Fibroblast of lung (primary cell): Measurements from ENCODE around the gene PLPP1. TPM values are rescaled to one million over a fixed set of nuclear protein-coding genes. Genes with fewer than 3 reads are reported as not detected.

ENCODE experiments used
- DNase-seq, 2 donors: peaks; one replicate each; pipeline versions ENCODE4 v3.0.0 to v3.0.0-alpha.2; 2010; ENCODE audit warnings: low read depth in 2 of 2
- H2AFZ ChIP-seq: 2 replicates; pipeline ENCODE4 v1.5.1; 2012; ENCODE audit warnings: low read length, control low read depth, inconsistent platforms
- H3K27ac ChIP-seq: 2 replicates; pipeline ENCODE4 v1.5.1; 2011; ENCODE audit warnings: low read length, control low read depth; ENCODE audit not compliant: insufficient read depth
- H3K27me3 ChIP-seq: 2 replicates; pipeline ENCODE4 v1.5.1; 2011; ENCODE audit warnings: mild to moderate bottlenecking, low read length; ENCODE audit not compliant: control insufficient read depth, insufficient read depth
- H3K36me3 ChIP-seq: 2 replicates; pipeline ENCODE4 v1.5.1; 2011; ENCODE audit warnings: low read length; ENCODE audit not compliant: control insufficient read depth, insufficient read depth
- H3K4me1 ChIP-seq: 2 replicates; pipeline ENCODE4 v1.5.1; 2011; ENCODE audit warnings: low read length; ENCODE audit not compliant: control insufficient read depth, insufficient read depth; ENCODE audit errors: extremely low read depth
- H3K4me2 ChIP-seq: 2 replicates; pipeline ENCODE4 v1.5.1; 2011; ENCODE audit warnings: low read length, control low read depth; ENCODE audit not compliant: insufficient read depth; ENCODE audit errors: extremely low read depth
- H3K4me3 ChIP-seq, 4 experiments: fragments of 200-600 bp in 1 of 4; sonication (generic) in 1 of 4; replicated peaks in 1 of 4; 2 replicates each; pipeline ENCODE4 v1.5.1; 2011 to 2016; ENCODE audit warnings: low read length in 4 of 4, low read depth in 3 of 4, mild to moderate bottlenecking in 3 of 4, control low read depth in 2 of 4, inconsistent platforms in 1 of 4, mixed read lengths in 1 of 4; ENCODE audit not compliant: insufficient read depth in 1 of 4; ENCODE audit errors: control extremely low read depth in 1 of 4
- H3K79me2 ChIP-seq: 2 replicates; pipeline ENCODE4 v1.5.1; 2012; ENCODE audit warnings: mild to moderate bottlenecking, low read length, inconsistent platforms; ENCODE audit not compliant: control insufficient read depth, insufficient read depth
- H3K9ac ChIP-seq: 2 replicates; pipeline ENCODE4 v1.5.1; 2011; ENCODE audit warnings: mild to moderate bottlenecking, low read length, control low read depth; ENCODE audit not compliant: insufficient read depth
- H3K9me3 ChIP-seq: 2 replicates; pipeline ENCODE4 v1.5.1; 2012; ENCODE audit warnings: low read depth, low read length; ENCODE audit not compliant: control insufficient read depth, insufficient read depth
- H4K20me1 ChIP-seq: 2 replicates; pipeline ENCODE4 v1.5.1; 2011; ENCODE audit warnings: low read length; ENCODE audit not compliant: control insufficient read depth, insufficient read depth; ENCODE audit errors: extremely low read depth
- EZH2 ChIP-seq: IDR thresholded peaks from 2 replicates; pipeline ENCODE4 v1.5.1; 2012; ENCODE audit warnings: low read length, control low read depth, mild to moderate bottlenecking; ENCODE audit errors: missing control alignments
- polyA plus RNA-seq, 2 donors: library from polyadenylated mRNA; depleted of rRNA in 1 of 2; stranded (reverse) in 1 of 2; unstranded in 1 of 2; fragments of >200 nt; gene quantifications; 2 replicates each; pipeline ENCODE4 v1.2.1, GENCODE V29; 2011 to 2012; ENCODE audit warnings: missing spikeins in 1 of 2
- total RNA-seq: library from RNA; depleted of rRNA; stranded (reverse); fragments of >200 nt; gene quantifications from 2 replicates; pipeline ENCODE4 v1.2.1, GENCODE V29; 2014
- TF ChIP-seq, protein P1 (sequence below), 2 donors: IDR thresholded peaks in 1 of 2; conservative IDR thresholded peaks in 1 of 2; 1 replicate in 1 of 2; 2 replicates in 1 of 2; pipeline ENCODE4 v1.5.1; 2011 to 2012; ENCODE audit warnings: low read length in 2 of 2, control low read depth in 1 of 2, inconsistent platforms in 1 of 2, low read depth in 1 of 2, mild to moderate bottlenecking in 1 of 2

Gene PLPP1
- total and polyA plus RNA-seq, 2 donors (not counting 1 experiment from before 2014, with no cell fraction given) = 73.5 to 76.8 TPM

DNA sequence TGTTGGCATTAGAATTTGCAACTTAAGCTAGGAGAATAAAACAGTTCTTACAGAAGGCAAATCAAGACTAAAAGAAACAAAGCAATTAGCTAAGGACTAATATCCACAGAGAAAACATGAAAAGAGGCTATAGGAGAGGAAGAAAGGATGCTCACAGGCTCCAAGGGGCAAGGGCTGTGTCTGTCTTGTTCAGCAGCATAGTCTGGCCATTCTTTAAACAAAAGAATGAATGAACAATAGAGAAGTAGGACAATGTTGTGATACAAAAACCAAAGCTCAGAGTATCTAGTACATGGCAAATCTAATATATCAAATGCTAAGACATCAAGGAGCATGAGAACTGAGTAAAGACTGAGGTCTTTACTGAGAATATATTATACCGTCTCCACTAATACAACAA is 39.5 kb downstream of the PLPP1 start:
- Histone ChIP-seq H3K4me3 (no peak overlapping the region), H3K27me3 (no peaks in the 10 kb centered on the region), H3K4me1 (no peaks in the 10 kb centered on the region), H3K9me3 (no peaks in the 10 kb centered on the region), H3K27ac (no peak overlapping the region), H3K36me3 (no peaks in the 10 kb centered on the region), H2AFZ (no peak overlapping the region), H4K20me1 (no peaks in the 10 kb centered on the region), H3K4me2 (no peak overlapping the region), H3K9ac (no peak overlapping the region), H3K79me2 (no peaks in the 10 kb centered on the region)
- DNase-seq = no peak
- TF ChIP-seq, protein P1, sequence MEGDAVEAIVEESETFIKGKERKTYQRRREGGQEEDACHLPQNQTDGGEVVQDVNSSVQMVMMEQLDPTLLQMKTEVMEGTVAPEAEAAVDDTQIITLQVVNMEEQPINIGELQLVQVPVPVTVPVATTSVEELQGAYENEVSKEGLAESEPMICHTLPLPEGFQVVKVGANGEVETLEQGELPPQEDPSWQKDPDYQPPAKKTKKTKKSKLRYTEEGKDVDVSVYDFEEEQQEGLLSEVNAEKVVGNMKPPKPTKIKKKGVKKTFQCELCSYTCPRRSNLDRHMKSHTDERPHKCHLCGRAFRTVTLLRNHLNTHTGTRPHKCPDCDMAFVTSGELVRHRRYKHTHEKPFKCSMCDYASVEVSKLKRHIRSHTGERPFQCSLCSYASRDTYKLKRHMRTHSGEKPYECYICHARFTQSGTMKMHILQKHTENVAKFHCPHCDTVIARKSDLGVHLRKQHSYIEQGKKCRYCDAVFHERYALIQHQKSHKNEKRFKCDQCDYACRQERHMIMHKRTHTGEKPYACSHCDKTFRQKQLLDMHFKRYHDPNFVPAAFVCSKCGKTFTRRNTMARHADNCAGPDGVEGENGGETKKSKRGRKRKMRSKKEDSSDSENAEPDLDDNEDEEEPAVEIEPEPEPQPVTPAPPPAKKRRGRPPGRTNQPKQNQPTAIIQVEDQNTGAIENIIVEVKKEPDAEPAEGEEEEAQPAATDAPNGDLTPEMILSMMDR (conservative IDR thresholded peaks at IDR 0.05 in 1 of 2, IDR thresholded peaks at IDR 0.05 in 1 of 2; ENCODE audit: low read depth in 1 of 2, low read length in 2 of 2) = no peak
- TF ChIP-seq EZH2 = no peak

DNA sequence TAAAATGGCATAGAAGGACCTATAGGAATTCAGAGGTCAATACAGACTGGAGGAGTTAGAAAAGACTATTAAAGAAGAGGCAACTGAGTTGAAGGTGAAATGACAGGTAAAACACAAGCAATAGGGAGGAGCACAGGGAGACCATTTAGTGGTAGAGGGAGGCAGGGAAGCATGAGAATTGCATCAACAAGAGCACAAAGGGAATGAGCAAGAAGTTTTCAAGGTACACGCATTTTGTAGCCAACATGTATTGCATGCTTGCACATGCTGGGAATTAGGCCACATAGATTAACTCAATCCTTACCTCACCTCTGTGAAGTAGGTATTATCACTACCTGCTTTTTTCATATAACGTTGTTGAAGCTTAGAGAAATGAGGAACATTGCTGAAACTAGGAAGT is 42.3 kb downstream of the PLPP1 start:
- no peak overlapping the region for H3K4me2 ChIP-seq
- no peak for TF ChIP-seq EZH2
- TF ChIP-seq, protein P1 (conservative IDR thresholded peaks at IDR 0.05 in 1 of 2, IDR thresholded peaks at IDR 0.05 in 1 of 2; ENCODE audit: low read depth in 1 of 2, low read length in 2 of 2) = no peak
- H3K27ac ChIP-seq = no peak overlapping the region
- no peaks in the 10 kb centered on the region for H3K79me2 ChIP-seq
- no peak for DNase-seq
- no peak overlapping the region for H2AFZ ChIP-seq
- H3K4me1 ChIP-seq = no peaks in the 10 kb centered on the region
- no peaks in the 10 kb centered on the region for H3K27me3 ChIP-seq
- H3K4me3 ChIP-seq = no peak overlapping the region
- no peak overlapping the region for H3K9ac ChIP-seq
- no peaks in the 10 kb centered on the region for H4K20me1 ChIP-seq
- no peaks in the 10 kb centered on the region for H3K9me3 ChIP-seq
- H3K36me3 ChIP-seq = no peaks in the 10 kb centered on the region

DNA sequence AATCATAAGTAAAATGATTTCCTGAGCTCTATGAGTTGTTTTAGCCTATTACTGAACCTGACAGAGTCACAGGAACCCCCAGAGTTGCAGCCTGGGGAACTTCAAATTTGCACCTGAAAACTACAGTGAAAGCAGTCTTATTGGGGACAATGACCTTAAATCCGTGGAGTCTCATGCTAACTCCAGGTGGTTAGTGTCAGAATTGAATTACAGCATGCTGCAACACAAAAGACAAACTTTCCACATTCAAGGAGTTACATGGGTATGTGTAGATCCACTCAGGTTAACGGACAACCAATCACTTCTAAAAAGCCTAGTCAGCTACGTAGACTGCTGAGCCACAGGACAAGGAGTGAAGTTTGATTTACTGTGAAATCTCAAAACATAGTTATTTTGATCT is 49.7 kb downstream of the PLPP1 start:
- Histone ChIP-seq H3K4me3 (no peak overlapping the region), H3K9ac (no peak overlapping the region), H3K79me2 (no peaks in the 10 kb centered on the region), H3K4me1 (no peaks in the 10 kb centered on the region), H3K9me3 (no peaks in the 10 kb centered on the region), H3K36me3 (no peaks in the 10 kb centered on the region), H3K27me3 (no peaks in the 10 kb centered on the region), H3K27ac (no peak overlapping the region), H2AFZ (no peak overlapping the region), H3K4me2 (no peak overlapping the region), H4K20me1 (no peaks in the 10 kb centered on the region)
- no peak for DNase-seq
- no peak for TF ChIP-seq EZH2
- TF ChIP-seq, protein P1 (conservative IDR thresholded peaks at IDR 0.05 in 1 of 2, IDR thresholded peaks at IDR 0.05 in 1 of 2; ENCODE audit: low read depth in 1 of 2, low read length in 2 of 2) = no peak
